ENCODE measurements around the gene NOTCH2.

The NOTCH2 gene

GRCh38 chr1:119971710-119972570, 97.5 kb downstream of the NOTCH2 start:
- DNase-seq = no peak

- no peak for DNase-seq
Measured at GRCh38 chr1:119968601-119969000, 100.9 kb downstream of the NOTCH2 start.

- peak; percentile 74 to 79 for DNase-seq
Measured at GRCh38 chr1:119968068-119968492, 101.4 kb downstream of the NOTCH2 start.

- DNase-seq = no peak
Measured at GRCh38 chr1:119966681-119967080, 102.8 kb downstream of the NOTCH2 start.

GRCh38 chr1:119966020-119966419, 103.4 kb downstream of the NOTCH2 start:
- DNase-seq = no peak

GRCh38 chr1:119964673-119965363, 104.6 kb downstream of the NOTCH2 start:
- no peak for DNase-seq

GRCh38 chr1:119962296-119962968, 107.0 kb downstream of the NOTCH2 start:
- no peak for DNase-seq

GRCh38 chr1:119960501-119960900, 109.0 kb downstream of the NOTCH2 start:
- no peak for DNase-seq

GRCh38 chr1:119959268-119960220, 109.9 kb downstream of the NOTCH2 start:
- no peak for DNase-seq

- no peak for DNase-seq
Measured at GRCh38 chr1:119958223-119958622, 111.2 kb downstream of the NOTCH2 start.

GRCh38 chr1:119956306-119956705, 113.2 kb downstream of the NOTCH2 start:
- no peak for DNase-seq

- DNase-seq = no peak
Measured at GRCh38 chr1:119954476-119955422, 114.7 kb downstream of the NOTCH2 start.

- DNase-seq = no peak
Measured at GRCh38 chr1:119953266-119953998, 116.0 kb downstream of the NOTCH2 start.

GRCh38 chr1:119952496-119952895, 117.0 kb downstream of the NOTCH2 start:
- DNase-seq = no peak

GRCh38 chr1:119948342-119949214, 120.9 kb downstream of the NOTCH2 start:
- DNase-seq = peak; percentile 63 to 71

GRCh38 chr1:119947468-119947867, 122.0 kb downstream of the NOTCH2 start:
- DNase-seq = no peak

GRCh38 chr1:119946724-119947123, 122.7 kb downstream of the NOTCH2 start:
- no peak for DNase-seq

GRCh38 chr1:119943216-119943615, 126.2 kb downstream of the NOTCH2 start:
- no peak for DNase-seq

GRCh38 chr1:119941392-119941791, 128.1 kb downstream of the NOTCH2 start:
- DNase-seq = no peak
